ENCODE results near the gene ADO. TPM values are rescaled to one million over a fixed set of nuclear protein-coding genes. Genes with fewer than 3 reads are reported as not detected.

ADO gene
- polyA plus RNA-seq, 1 donor from 2014 or later, result 3.4 TPM

DNA sequence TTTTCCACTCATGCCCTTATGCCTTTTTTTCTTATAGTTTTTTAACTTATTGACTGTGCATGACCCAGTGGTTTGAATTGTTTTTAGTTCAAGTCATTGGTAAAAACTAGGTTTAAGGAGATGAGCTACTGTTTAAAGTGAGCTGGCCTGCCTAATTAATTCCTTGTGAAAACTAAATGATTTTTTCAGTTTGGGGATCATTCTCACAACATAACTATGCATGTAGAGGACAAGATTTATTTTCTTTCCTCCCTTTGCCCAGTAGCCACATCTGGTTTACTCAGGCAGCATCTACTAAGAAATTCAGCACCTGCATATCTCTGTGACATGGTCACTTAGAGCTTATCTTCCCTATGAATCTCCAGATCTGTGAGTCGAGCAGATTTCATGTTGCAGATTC lies 1.7 kb downstream of the ADO start:
- Mint-ChIP-seq H3K4me1 (peaks cover 26 to 49% (median 37%) of the 10 kb centered on the region in 3 donors), H3K9me3 (no peaks in the 10 kb centered on the region), H3K27me3 (no peaks in the 10 kb centered on the region), H3K36me3 (peaks cover 3% of the 10 kb centered on the region), H3K27ac (peak overlapping the region; percentile 15 to 95 (median 23)), H3K4me3 (peak overlapping the region; percentile 92 to 100 (median 97))

DNA sequence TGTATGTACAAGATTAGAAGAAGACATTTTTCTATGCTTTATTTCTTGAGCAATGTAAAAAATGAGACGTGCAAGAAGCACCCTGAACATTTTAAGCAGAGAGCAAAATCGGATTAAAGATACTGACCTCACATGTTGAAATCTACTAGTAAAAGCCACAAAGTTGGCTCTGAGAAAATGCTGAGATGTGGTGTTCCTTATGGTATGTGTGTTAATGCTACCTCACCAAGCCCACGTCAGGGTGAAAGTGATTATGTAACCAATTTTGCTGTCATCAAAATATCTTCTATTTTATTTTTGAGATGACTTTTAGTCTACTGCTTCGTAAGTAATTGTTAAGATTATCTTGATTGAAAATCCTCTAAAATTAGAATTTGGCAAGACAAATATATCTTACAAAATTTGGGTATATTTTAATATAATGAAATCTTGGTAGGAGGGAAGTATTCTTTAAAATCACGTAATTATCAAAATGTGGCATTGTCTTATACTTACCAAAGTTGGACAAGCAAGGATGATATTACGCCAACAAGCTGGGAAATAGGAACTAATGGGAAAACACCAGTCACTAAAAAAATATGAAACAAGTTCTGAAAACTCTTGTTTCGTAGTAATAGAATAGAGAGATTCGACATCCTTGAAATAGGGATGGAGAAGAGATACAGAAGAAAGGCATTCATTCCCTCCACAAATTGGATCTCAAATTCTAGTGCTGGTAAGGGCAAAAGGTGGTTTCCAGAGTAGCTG lies 5.8 kb downstream of the ADO start:
- Mint-ChIP-seq H3K4me3 (peak overlapping the region in 1 of 4 donors; percentile 81), H3K9me3 (no peaks in the 10 kb centered on the region), H3K27me3 (peaks cover 2% of the 10 kb centered on the region), H3K27ac (peak overlapping the region in 2 of 3 donors; percentile 67 to 79), H3K4me1 (peaks cover 30 to 53% (median 48%) of the 10 kb centered on the region in 3 donors), H3K36me3 (peaks cover 3% of the 10 kb centered on the region)

DNA sequence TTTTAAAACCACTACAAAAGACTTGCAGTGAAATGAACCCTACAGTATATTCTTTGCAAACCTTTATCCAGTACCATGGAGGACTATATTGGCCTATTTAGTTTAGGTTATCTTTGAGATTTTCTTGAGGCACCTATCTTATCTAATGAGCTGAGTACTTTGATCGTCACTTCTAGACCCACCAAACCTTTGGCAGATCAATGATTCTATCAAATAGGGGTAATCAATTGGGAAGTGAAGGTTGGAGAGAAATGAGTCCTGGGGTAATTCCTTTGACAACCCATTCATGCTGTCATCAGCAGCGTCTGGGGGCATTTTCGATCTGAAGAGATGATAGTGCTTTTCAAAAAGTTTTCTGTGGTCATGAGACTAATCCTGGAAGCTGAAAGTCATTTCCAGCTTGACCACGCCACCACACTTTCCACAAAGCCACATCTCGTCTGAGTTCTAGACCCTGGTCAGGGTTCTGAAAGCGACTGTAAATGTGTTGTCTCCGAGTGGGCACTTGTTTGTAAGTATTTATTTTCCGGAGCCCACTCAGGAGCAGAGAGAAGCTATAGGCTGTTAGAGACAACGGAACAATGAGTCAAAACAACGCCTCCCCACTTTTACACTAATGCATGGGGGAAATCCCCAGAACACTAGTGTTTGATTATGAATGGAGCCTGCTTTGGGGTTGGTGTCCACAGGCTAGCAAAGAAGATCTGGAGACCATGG lies 6.8 kb downstream of the ADO start:
- peaks cover 31 to 53% (median 51%) of the 10 kb centered on the region in 3 donors for H3K4me1 Mint-ChIP-seq
- peak overlapping the region in 2 of 4 donors; percentile 17 to 81 for H3K4me3 Mint-ChIP-seq
- peaks cover 0 to 1% (median 0%) of the 10 kb centered on the region in 3 donors for H3K9me3 Mint-ChIP-seq
- H3K36me3 Mint-ChIP-seq, result peaks cover 3% of the 10 kb centered on the region
- peak overlapping the region in 1 of 3 donors; percentile 79 for H3K27ac Mint-ChIP-seq
- H3K27me3 Mint-ChIP-seq, result peaks cover 9% of the 10 kb centered on the region

DNA sequence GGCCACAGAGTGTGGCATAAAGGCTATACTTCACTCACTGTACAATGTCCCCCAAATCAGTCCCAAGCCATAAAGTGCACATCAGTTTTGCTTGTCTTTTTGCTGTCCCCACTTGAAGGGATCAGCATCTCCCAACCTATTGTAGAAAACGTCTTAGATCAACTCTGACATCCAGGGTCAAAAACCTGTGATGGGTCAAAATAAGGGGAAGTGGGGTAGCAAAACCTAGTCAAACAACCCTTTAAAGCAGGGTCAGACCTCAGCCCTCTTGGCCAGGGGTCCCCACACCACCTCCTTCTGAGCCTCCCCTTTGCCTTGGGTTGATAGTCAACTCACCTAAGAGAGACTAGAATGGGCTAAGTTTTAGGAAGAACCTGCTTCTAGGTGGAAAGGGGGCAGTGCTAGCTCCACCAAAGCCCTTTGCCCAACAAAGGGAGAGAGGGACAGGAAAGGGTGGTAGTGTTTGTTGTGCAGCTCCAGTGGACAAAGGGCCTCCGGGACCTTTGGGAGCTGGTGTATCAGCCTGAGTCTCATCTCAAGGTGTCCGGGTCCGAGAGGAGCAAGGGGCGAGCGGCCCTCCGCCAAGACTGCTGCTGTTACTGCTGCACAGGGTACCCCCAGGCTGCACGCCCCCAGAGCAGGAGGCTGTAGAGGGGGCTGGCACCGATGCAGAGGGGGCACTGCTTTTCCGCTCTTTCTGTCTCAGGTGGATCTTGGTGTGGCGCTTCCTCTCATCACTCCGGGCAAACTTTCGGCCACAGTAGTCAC lies 8.3 kb downstream of the ADO start:
- peaks cover 20 to 44% (median 42%) of the 10 kb centered on the region in 3 donors for H3K4me1 Mint-ChIP-seq
- peak overlapping the region; percentile 25 to 77 (median 53) for H3K4me3 Mint-ChIP-seq
- no peaks in the 10 kb centered on the region for H3K36me3 Mint-ChIP-seq
- H3K27me3 Mint-ChIP-seq, result peaks cover 9% of the 10 kb centered on the region
- H3K27ac Mint-ChIP-seq, result peak overlapping the region in 2 of 3 donors; percentile 3 to 46
- H3K9me3 Mint-ChIP-seq, result peaks cover 0 to 1% (median 0%) of the 10 kb centered on the region in 3 donors

DNA sequence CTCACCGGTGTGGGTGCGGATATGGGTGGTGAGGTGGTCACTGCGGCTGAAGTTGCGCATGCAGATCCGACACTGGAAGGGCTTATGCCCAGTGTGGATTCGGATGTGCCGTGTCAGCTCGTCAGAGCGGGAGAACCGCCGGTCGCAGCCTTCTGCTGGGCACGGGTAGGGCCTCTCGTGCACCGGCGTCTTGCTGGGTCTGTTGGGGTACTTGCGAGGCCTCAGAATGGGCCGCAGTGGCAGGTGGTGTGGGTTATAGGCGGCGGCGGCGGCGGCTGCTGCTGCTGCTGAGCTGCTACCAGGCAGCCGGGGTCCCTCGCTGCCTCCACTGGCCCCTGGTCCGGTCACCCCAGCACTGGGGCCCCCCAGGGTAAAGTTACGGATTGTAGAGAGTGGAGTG lies 8.9 kb downstream of the ADO start:
- Mint-ChIP-seq H3K9me3 (peaks cover 0 to 1% (median 0%) of the 10 kb centered on the region in 3 donors), H3K4me3 (peak overlapping the region; percentile 38 to 77 (median 56)), H3K4me1 (peaks cover 23 to 38% (median 38%) of the 10 kb centered on the region in 3 donors), H3K27me3 (peaks cover 13% of the 10 kb centered on the region), H3K36me3 (no peaks in the 10 kb centered on the region), H3K27ac (peak overlapping the region in 1 of 3 donors; percentile 78)

DNA sequence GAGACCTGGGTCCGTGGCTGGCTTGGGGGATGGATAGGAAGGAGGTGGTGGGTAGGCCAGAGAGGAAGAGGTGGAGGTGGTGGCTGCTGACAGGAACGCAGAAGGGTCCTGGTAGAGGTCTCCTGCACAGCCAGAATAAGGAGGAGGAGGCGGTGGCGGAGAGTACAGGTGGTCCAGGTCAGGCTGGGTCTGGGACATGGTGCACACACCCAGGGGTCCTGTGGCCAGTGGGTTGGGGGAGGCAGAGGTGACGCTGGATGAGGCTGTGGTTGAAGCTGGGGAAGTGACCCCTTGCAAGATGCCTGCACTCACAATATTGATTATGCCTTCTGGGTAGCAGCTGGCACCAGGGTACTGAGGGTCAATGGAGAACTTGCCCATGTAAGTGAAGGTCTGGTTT lies 9.5 kb downstream of the ADO start:
- Mint-ChIP-seq H3K4me1 (peaks cover 24 to 36% (median 34%) of the 10 kb centered on the region in 3 donors), H3K4me3 (peak overlapping the region in 3 of 4 donors; percentile 51 to 87 (median 63)), H3K36me3 (no peaks in the 10 kb centered on the region), H3K27ac (peak overlapping the region in 2 of 3 donors; percentile 78 to 84), H3K9me3 (peaks cover 0 to 1% (median 0%) of the 10 kb centered on the region in 3 donors), H3K27me3 (peaks cover 15% of the 10 kb centered on the region)

DNA sequence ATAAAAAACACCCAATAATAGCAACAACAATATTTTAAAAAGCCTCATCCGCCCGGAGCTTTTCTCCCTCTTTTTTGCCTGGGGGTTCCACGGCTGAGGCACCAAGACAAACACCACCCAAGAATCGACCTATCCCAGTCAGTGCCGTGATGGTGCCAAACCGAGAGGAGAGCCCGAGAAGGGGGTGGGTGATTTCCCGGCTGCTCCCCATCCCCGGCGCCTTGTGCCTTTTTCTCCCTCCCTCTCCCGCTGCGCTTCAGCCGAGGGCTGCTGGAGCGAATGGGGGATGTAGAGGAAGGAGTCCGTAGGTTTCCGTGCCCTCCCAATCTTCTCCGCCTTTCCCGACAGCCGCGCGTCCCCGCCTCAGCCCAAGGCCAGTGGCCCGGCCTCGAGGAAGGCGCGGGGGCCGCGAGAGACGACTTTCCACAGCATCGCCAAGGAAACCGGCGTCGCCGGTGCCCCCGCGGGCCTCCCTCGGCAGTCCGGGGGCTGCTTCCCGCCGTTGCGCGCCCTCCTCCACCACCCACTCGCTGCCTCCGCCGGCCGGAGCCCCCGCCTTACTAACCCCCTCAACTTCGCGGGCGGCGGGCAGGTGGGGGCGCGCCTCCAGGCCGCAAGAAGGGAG lies 10.3 kb downstream of the ADO start:
- Mint-ChIP-seq H3K36me3 (no peaks in the 10 kb centered on the region), H3K4me3 (peak overlapping the region; percentile 87 to 98 (median 96)), H3K4me1 (peaks cover 24 to 38% (median 34%) of the 10 kb centered on the region in 3 donors), H3K27ac (peak overlapping the region in 1 of 3 donors; percentile 78), H3K9me3 (peaks cover 0 to 1% (median 0%) of the 10 kb centered on the region in 3 donors), H3K27me3 (peaks cover 21% of the 10 kb centered on the region)

DNA sequence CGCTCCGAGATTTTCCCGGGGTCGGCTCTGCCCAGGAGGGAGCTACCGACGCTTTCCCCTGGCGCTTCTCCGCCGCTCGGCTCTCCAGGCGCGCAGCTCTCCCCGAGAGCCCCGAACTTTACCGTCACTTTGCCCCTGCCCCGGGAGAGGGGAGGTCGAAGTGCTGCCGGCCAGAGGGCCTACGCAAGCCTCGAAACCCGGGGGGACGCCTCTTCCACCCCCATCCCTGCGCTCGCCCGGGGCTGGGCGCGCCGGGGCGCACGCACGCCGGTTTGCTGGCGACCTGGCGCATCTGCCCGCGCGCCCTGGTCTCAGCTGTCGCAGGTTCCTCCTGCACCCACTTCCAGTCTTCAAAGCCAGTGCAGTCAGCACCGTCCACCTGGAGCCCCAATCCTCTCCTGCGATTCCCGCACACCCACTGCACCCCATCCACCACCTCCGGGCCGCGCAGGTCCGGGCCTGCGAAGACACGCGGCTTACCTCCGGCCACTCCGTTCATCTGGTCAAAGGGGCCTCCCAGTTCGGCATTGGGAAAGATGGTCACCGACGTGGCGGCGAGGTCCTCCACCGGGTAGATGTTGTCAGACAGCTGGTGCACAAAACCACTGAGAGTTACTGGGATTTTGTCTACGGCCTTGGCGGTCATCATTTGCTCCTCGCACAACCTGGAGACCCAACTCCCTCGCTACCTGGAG lies 11.0 kb downstream of the ADO start:
- Mint-ChIP-seq H3K9me3 (peaks cover 0 to 1% (median 0%) of the 10 kb centered on the region in 3 donors), H3K27me3 (peaks cover 24% of the 10 kb centered on the region), H3K36me3 (no peaks in the 10 kb centered on the region), H3K4me1 (peaks cover 24 to 37% (median 32%) of the 10 kb centered on the region in 3 donors), H3K27ac (peak overlapping the region; percentile 95 to 98 (median 96)), H3K4me3 (peak overlapping the region; percentile 94 to 99 (median 98))

DNA sequence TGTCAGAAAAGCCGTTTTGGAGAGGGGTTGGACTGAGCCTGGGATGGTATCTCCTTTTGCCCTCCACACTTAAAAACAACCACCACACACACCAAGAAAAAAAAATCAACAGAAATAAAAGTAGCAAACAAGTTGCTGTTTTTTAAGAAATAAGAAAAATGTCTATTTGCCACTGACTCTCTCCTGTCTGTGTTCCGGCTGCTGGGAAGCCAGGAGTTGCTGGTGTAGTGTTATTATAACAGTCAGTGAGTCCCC lies 11.5 kb downstream of the ADO start:
- peaks cover 0 to 1% (median 0%) of the 10 kb centered on the region in 3 donors for H3K9me3 Mint-ChIP-seq
- H3K36me3 Mint-ChIP-seq, result no peaks in the 10 kb centered on the region
- H3K4me3 Mint-ChIP-seq, result peak overlapping the region; percentile 94 to 99 (median 98)
- H3K27ac Mint-ChIP-seq, result peak overlapping the region; percentile 95 to 98 (median 96)
- H3K27me3 Mint-ChIP-seq, result peaks cover 24% of the 10 kb centered on the region
- H3K4me1 Mint-ChIP-seq, result peaks cover 24 to 32% (median 27%) of the 10 kb centered on the region in 3 donors

DNA sequence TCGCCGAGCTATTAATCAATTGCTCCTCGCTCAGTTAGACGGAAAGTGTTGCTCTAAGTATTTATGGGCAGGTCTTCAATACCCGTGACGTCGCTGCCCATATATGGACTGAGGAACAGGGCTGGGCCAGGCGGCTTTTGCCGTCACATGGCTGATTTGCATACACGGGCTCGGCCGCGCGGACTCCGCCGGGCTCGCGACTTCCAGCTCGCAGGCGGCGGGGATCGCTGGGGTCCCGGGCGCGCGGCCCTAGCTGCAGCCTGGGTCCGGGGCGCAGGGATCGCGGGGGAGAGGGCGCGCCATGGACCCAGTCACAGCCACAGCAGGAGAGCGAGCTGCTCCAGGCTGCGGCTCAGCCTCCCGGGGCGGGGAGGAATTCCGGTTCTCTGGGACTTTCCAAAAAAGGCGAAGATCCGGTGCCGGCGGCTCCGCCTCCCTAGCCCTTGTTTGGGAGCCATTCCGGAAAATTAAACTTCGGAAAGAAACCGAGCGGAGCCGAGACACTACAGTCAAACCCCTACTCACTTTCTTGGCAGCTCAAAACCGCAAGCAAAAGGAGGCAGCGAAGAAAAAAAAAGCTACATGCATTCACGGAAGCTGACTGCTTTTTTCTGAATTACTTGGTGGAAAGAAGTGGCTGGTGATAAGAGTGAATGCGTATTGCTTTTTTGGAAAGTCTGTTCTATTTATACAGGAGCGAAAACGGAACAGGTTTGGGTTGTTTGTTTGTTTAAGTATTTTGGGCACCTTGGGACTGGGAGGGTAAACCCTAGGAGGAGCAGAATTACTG lies 12.0 kb downstream of the ADO start, which contains the start of gene EGR2:
EGR2 (minus strand) TSS at position 36 of the 790 bp plus-strand sequence. CDS start 337 bp downstream, outside the sequence.
- Mint-ChIP-seq H3K9me3 (peaks cover 0 to 1% (median 0%) of the 10 kb centered on the region in 3 donors), H3K27me3 (peaks cover 24% of the 10 kb centered on the region), H3K27ac (peak within 1 kb of the TSS; percentile 95 to 98 (median 96)), H3K36me3 (no peaks in the 10 kb centered on the region), H3K4me3 (peak within 1 kb of the TSS; percentile 94 to 99 (median 98)), H3K4me1 (peaks cover 19 to 28% (median 22%) of the 10 kb centered on the region in 3 donors)

DNA sequence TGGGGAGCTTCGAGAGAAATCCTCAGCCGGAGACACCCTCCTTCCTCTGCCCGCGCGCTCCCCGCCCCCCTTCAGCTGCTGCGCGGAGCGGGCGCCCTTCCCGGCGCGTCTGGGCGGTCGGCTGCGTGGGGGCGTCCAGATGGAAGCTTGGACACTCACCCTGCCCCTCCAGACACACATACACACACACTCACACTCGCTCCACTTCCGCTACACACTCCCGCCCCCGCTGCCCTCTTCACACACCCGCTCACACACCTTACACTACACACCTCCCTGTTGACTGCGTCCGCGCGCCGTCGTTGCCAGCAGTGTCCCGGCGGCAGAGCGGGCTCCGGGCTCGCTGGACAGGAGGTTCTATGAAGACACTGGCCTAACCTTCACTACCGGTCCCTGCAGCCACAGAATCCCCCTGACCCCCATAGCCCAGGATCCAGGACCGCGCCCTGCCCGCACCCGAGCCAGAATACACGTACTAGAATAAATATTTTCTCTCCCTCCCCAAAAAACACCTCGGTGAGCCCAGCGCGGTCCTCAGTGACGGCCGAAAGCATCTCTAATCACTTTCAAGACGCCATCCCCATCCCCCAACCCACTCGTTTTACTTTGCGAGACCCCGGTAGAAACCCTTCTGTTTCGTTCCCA lies 12.7 kb downstream of the ADO start:
- Mint-ChIP-seq H3K4me3 (peak overlapping the region; percentile 94 to 99 (median 98)), H3K36me3 (no peaks in the 10 kb centered on the region), H3K27ac (peak overlapping the region; percentile 95 to 98 (median 96)), H3K4me1 (peaks cover 16 to 25% (median 16%) of the 10 kb centered on the region in 3 donors), H3K27me3 (peaks cover 24% of the 10 kb centered on the region), H3K9me3 (peaks cover 0 to 1% (median 0%) of the 10 kb centered on the region in 3 donors)

DNA sequence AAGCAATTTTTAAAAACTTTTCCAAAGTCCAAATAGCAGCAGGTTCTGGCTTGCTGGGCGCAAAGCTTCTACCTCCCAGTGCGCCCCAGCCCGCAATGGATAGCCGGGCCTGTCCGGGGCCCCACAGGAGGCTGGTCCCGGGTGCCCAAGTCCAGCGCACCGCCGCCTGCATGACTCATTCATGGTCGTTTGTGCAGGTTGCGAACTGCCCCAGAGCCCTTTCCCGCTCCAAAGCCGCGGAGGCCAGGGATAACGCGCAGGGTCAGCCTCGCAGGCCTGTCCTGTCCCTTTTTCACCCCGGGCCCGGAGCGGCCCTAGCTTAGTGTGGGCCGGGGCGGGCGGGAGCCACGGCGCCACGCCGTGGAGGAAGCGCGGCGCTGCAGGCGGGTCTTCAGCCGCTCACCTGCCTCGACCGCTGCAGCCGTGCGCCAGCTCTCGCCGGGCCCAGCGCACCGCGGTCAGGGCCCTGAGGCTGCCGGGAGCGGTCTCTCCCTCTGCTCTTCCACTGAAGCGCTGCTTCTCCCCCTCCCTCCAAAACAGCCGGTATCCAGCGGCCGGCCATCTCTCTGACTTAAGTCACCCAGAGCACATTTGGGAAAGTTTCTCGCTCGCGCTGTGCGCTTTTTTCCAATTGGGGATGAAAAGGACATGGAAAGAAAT lies 13.4 kb downstream of the ADO start:
- Mint-ChIP-seq H3K4me1 (peaks cover 10 to 22% (median 16%) of the 10 kb centered on the region in 3 donors), H3K27me3 (peaks cover 24% of the 10 kb centered on the region), H3K27ac (peak overlapping the region; percentile 95 to 98 (median 96)), H3K36me3 (no peaks in the 10 kb centered on the region), H3K4me3 (peak overlapping the region; percentile 94 to 99 (median 98)), H3K9me3 (peaks cover 0 to 1% (median 0%) of the 10 kb centered on the region in 3 donors)

All from IgD-negative memory B cell (primary cell).